WTC11 (cell line): Measurements from ENCODE around the gene ZNF341. TPM values are rescaled to one million over a fixed set of nuclear protein-coding genes. Genes with fewer than 3 reads are reported as not detected.

Source experiments
- ATAC-seq: fragments of 200-7000 bp; cut with Tn5 transposase; 2 replicates; pipeline ENCODE4 v1.10.0; 2021; ENCODE audit warnings: mild to moderate bottlenecking, moderate library complexity
- CTCF ChIA-PET: fragments of 300-600 bp; sonication (Branson Sonifier 250); formaldehyde crosslinking; loops from one replicate; lab custom pipeline; 2021; ENCODE audit warnings: antibody characterized with exemption; lab: Charles Lee
- POLR2A ChIA-PET: fragments of 350-600 bp; sonication (Branson Sonifier 250); formaldehyde crosslinking; loops from one replicate; lab custom pipeline; 2021; ENCODE audit warnings: antibody characterized with exemption; lab: Charles Lee
- DNase-seq: peaks from one replicate; pipeline ENCODE4 v3.0.0; 2021; ENCODE audit warnings: low spot score
- H3K27ac Mint-ChIP-seq: 2 replicates; pipeline ENCODE4 v1.8.0; 2021; ENCODE audit warnings: mixed read lengths
- H3K27me3 Mint-ChIP-seq: 2 replicates; pipeline ENCODE4 v1.8.0; 2021; ENCODE audit warnings: low read depth, mild to moderate bottlenecking, moderate library complexity, mixed read lengths
- H3K36me3 Mint-ChIP-seq: 2 replicates; pipeline ENCODE4 v1.8.0; 2021; ENCODE audit warnings: mixed read lengths
- H3K4me1 Mint-ChIP-seq: 2 replicates; pipeline ENCODE4 v1.8.0; 2022; ENCODE audit warnings: mixed read lengths
- H3K4me3 Mint-ChIP-seq: 2 replicates; pipeline ENCODE4 v1.8.0; 2021; ENCODE audit warnings: mild to moderate bottlenecking, moderate library complexity, mixed read lengths
- H3K9me3 Mint-ChIP-seq: 2 replicates; pipeline ENCODE4 v1.8.0; 2021; ENCODE audit warnings: mixed read lengths
- E2F1 ChIP-seq: sonication (generic); formaldehyde crosslinking; IDR thresholded peaks from 2 replicates; pipeline ENCODE4 v1.8.0; 2022; ENCODE audit warnings: mild to moderate bottlenecking, missing genetic modification reagents
- ELF4 ChIP-seq: sonication (generic); formaldehyde crosslinking; IDR thresholded peaks from 2 replicates; pipeline ENCODE4 v1.8.1; 2022; ENCODE audit warnings: low read depth, mild to moderate bottlenecking, moderate library complexity, missing genetic modification reagents
- FOXJ3 ChIP-seq: sonication (generic); formaldehyde crosslinking; IDR thresholded peaks from 2 replicates; pipeline ENCODE4 v1.9.0; 2021; ENCODE audit warnings: missing genetic modification reagents, mild to moderate bottlenecking, borderline replicate concordance
- HMGXB4 ChIP-seq: sonication (generic); formaldehyde crosslinking; IDR thresholded peaks from 2 replicates; pipeline ENCODE4 v1.8.1; 2023; ENCODE audit warnings: mild to moderate bottlenecking, moderate library complexity, missing genetic modification reagents
- JUN ChIP-seq: sonication (generic); formaldehyde crosslinking; IDR thresholded peaks from 2 replicates; pipeline ENCODE4 v1.8.0; 2023; ENCODE audit warnings: mild to moderate bottlenecking, missing genetic modification reagents
- NFYB ChIP-seq: sonication (generic); formaldehyde crosslinking; conservative IDR thresholded peaks from 2 replicates; pipeline ENCODE4 v1.8.0; 2022; ENCODE audit warnings: low read depth, missing genetic modification reagents
- NR3C1 ChIP-seq: sonication (generic); formaldehyde crosslinking; conservative IDR thresholded peaks from 2 replicates; pipeline ENCODE4 v1.8.1; 2023; ENCODE audit warnings: low read depth, mild to moderate bottlenecking, missing genetic modification reagents
- SMAD4 ChIP-seq: sonication (generic); formaldehyde crosslinking; IDR thresholded peaks from 2 replicates; pipeline ENCODE4 v1.8.0; 2022; ENCODE audit warnings: mild to moderate bottlenecking, missing genetic modification reagents
- SP1 ChIP-seq: sonication (generic); formaldehyde crosslinking; conservative IDR thresholded peaks from 2 replicates; pipeline ENCODE4 v1.8.1; 2022; ENCODE audit warnings: missing genetic modification reagents
- TCF7 ChIP-seq: sonication (generic); formaldehyde crosslinking; IDR thresholded peaks from 2 replicates; pipeline ENCODE4 v1.8.0; 2022; ENCODE audit warnings: mild to moderate bottlenecking, low read depth, missing genetic modification reagents, moderate library complexity
- TEAD1 ChIP-seq: sonication (generic); formaldehyde crosslinking; IDR thresholded peaks from 2 replicates; pipeline ENCODE4 v1.8.0; 2022; ENCODE audit warnings: mild to moderate bottlenecking, missing genetic modification reagents
- TEAD4 ChIP-seq: sonication (generic); formaldehyde crosslinking; IDR thresholded peaks from 2 replicates; pipeline ENCODE4 v1.8.0; 2022; ENCODE audit warnings: mild to moderate bottlenecking, missing genetic modification reagents
- ZBTB21 ChIP-seq: sonication (generic); formaldehyde crosslinking; IDR thresholded peaks from 2 replicates; pipeline ENCODE4 v1.8.1; 2023; ENCODE audit warnings: mild to moderate bottlenecking, missing genetic modification reagents, borderline replicate concordance
- ZNF121 ChIP-seq: sonication (generic); formaldehyde crosslinking; IDR thresholded peaks from 2 replicates; pipeline ENCODE4 v1.8.0; 2023; ENCODE audit warnings: missing genetic modification reagents
- ZNF138 ChIP-seq: sonication (generic); formaldehyde crosslinking; conservative IDR thresholded peaks from 2 replicates; pipeline ENCODE4 v1.8.1; 2022; ENCODE audit warnings: mild to moderate bottlenecking, moderate library complexity, missing genetic modification reagents
- ZNF396 ChIP-seq: fragments of 250-450 bp; sonication (Bioruptor Pico); IDR thresholded peaks from 2 replicates; pipeline ENCODE4 v1.8.0; 2021; ENCODE audit warnings: mild to moderate bottlenecking, moderate library complexity, borderline replicate concordance
- ZNF423 ChIP-seq: fragments of 250-450 bp; sonication (Bioruptor Pico); IDR thresholded peaks from 2 replicates; pipeline ENCODE4 v2.1.2; 2022; ENCODE audit warnings: mild to moderate bottlenecking, moderate library complexity
- total RNA-seq: library from RNA; stranded (reverse); gene quantifications from 3 replicates; pipeline ENCODE4 v1.2.3, GENCODE V29; 2021
- TF ChIP-seq, protein P1 (sequence below): fragments of 250-450 bp; sonication (Bioruptor Pico); IDR thresholded peaks from 2 replicates; pipeline ENCODE4 v2.1.2; 2022; ENCODE audit warnings: mild to moderate bottlenecking, moderate library complexity

ZNF341 gene
- total RNA-seq, 1 experiment from 2014 or later, result 9.6 TPM

DNA sequence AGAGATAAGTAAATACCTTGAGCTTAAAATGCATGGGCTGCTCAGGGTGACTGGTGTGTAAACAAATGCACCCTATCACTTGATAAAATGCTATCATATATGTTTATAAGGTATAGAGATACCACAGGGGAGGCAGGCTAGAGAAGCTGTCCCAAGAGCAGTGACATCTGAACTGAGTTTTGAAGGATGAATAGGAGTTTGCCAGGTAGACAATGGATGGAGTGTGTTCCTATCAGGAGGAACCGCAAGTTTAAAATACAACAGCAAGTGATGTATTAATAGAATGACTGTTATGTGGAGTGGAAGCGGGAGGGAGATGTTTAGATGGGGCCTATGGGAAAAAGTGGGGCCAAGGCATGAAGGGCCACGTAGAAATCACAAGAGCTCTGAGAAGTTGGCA, 40.6 kb downstream of the ZNF341 start (continued):
- TF ChIP-seq JUN (CRISPR knock-in tag), result no peak
- TF ChIP-seq ZNF423 (CRISPR knock-in tag), result no peak
- TF ChIP-seq NR3C1 (CRISPR knock-in tag), result no peak
- TF ChIP-seq SP1 (CRISPR knock-in tag), result no peak
- no peak for TF ChIP-seq ELF4 (CRISPR knock-in tag)

GRCh38 chr20:33773412-33774089, 41.8 kb downstream of the ZNF341 start:
- H3K27ac Mint-ChIP-seq, result no peak overlapping the region
- CTCF ChIA-PET, result interaction anchor here (1.2 kb wide), 1 partner anchor 90 kb away, joined by 4 read pairs; no protein-coding TSS in a partner anchor

GRCh38 chr20:33777816-33778215, 46.0 kb downstream of the ZNF341 start:
- ChIA-PET CTCF (no interaction called here), POLR2A (no interaction called here)
- no peak overlapping the region for H3K4me3 Mint-ChIP-seq
- TF ChIP-seq FOXJ3 (CRISPR knock-in tag) (no peak), TCF7 (no peak), E2F1 (CRISPR knock-in tag) (no peak), ZBTB21 (CRISPR knock-in tag) (no peak), ZNF138 (no peak), ZNF121 (CRISPR knock-in tag) (no peak), TEAD4 (CRISPR knock-in tag) (no peak), JUN (CRISPR knock-in tag) (no peak), ZNF396 (no peak), HMGXB4 (CRISPR knock-in tag) (no peak), NR3C1 (CRISPR knock-in tag) (no peak)
- TF ChIP-seq, protein P1, sequence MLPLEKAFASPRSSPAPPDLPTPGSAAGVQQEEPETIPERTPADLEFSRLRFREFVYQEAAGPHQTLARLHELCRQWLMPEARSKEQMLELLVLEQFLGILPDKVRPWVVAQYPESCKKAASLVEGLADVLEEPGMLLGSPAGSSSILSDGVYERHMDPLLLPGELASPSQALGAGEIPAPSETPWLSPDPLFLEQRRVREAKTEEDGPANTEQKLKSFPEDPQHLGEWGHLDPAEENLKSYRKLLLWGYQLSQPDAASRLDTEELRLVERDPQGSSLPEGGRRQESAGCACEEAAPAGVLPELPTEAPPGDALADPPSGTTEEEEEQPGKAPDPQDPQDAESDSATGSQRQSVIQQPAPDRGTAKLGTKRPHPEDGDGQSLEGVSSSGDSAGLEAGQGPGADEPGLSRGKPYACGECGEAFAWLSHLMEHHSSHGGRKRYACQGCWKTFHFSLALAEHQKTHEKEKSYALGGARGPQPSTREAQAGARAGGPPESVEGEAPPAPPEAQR (CRISPR knock-in tag), result no peak
- no peak for ATAC-seq
- H3K27me3 Mint-ChIP-seq, result no peaks in the 10 kb centered on the region
- peaks cover 3% of the 10 kb centered on the region; the same call in 1 of the 2 replicates for H3K36me3 Mint-ChIP-seq
- no peaks in the 10 kb centered on the region for H3K4me1 Mint-ChIP-seq
- no peak for DNase-seq
- H3K27ac Mint-ChIP-seq, result no peak overlapping the region
- H3K9me3 Mint-ChIP-seq, result no peaks in the 10 kb centered on the region

More at GRCh38 chr20:33773412-33774089, 41.8 kb downstream of the ZNF341 start:
- H3K27me3 Mint-ChIP-seq, result no peaks in the 10 kb centered on the region
- H3K9me3 Mint-ChIP-seq, result no peaks in the 10 kb centered on the region
- POLR2A ChIA-PET, result interaction anchor here (0.6 kb wide), 1 partner anchor 35 kb away, joined by 5 read pairs; no protein-coding TSS in a partner anchor
- DNase-seq, result no peak
- TF ChIP-seq TEAD1 (CRISPR knock-in tag) (no peak), SMAD4 (CRISPR knock-in tag) (no peak), NFYB (CRISPR knock-in tag) (no peak)
- no peak for ATAC-seq
- peaks cover 5% of the 10 kb centered on the region for H3K4me1 Mint-ChIP-seq
- no peaks in the 10 kb centered on the region for H3K36me3 Mint-ChIP-seq
- no peak overlapping the region for H3K4me3 Mint-ChIP-seq
